Measurements from ENCODE around the gene TNFRSF14.

GRCh38 chr1:2535455-2535854 lies 20.7 kb upstream of the TNFRSF14 start:
- TF ChIP-seq POLR2A (IDR thresholded peaks at IDR 0.05) (no peak), CTCF (IDR thresholded peaks at IDR 0.05) (no peak), EP300 (IDR thresholded peaks at IDR 0.05) (no peak)
